ENCODE results near the gene CAVIN3.

GRCh38 chr11:6271598-6271997, 48.7 kb downstream of the CAVIN3 start:
- TF ChIP-seq GATA2 (IDR thresholded peaks at IDR 0.05; ENCODE audit: low read depth, low read length) (no peak), GATA3 (IDR thresholded peaks at IDR 0.05; ENCODE audit: low read depth, low read length) (no peak)
